Measurements from ENCODE around the gene STMP1.

STMP1 gene

GRCh38 chr7:135721198-135721820 lies 59.0 kb downstream of the STMP1 start:
- no peak for DNase-seq (ENCODE audit: low read depth)

DNA sequence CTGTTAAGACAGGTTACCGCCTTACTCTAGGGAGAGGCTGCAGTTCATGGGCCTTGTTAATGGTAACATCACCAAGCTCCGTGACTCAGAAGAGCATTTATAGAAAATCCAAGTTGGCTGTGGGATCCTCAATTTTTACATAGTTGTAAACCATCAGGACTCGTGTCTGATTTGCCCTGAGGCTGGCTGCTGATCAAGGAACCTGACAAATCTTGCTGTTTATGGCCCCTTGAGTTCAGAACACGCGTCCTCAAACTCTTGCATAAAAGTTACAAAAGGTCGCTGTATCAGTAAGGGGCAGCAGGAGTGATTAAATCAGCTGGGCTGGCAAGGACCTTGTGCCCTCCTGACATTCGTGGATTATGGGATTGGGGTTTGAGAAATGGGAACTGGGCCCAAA lies 61.1 kb downstream of the STMP1 start:
- no peak for DNase-seq (ENCODE audit: low read depth)
